UCSD-AML1 (cell line): ENCODE data around the gene TANGO2.
A peak's percentile ranks its signal among the peaks of the same experiment; 100 is the strongest.
"Not testable (repeated sequence)": the region's sequence is repeated elsewhere in the genome, so short reads cannot be mapped to it uniquely, and the experiment has no call there.

ENCODE experiments used
- DNase-seq: peaks from one replicate; lab custom pipeline; 2025; ENCODE audit not compliant: unreplicated experiment; lab: John Stamatoyannopoulos, UW

Gene TANGO2

DNA sequence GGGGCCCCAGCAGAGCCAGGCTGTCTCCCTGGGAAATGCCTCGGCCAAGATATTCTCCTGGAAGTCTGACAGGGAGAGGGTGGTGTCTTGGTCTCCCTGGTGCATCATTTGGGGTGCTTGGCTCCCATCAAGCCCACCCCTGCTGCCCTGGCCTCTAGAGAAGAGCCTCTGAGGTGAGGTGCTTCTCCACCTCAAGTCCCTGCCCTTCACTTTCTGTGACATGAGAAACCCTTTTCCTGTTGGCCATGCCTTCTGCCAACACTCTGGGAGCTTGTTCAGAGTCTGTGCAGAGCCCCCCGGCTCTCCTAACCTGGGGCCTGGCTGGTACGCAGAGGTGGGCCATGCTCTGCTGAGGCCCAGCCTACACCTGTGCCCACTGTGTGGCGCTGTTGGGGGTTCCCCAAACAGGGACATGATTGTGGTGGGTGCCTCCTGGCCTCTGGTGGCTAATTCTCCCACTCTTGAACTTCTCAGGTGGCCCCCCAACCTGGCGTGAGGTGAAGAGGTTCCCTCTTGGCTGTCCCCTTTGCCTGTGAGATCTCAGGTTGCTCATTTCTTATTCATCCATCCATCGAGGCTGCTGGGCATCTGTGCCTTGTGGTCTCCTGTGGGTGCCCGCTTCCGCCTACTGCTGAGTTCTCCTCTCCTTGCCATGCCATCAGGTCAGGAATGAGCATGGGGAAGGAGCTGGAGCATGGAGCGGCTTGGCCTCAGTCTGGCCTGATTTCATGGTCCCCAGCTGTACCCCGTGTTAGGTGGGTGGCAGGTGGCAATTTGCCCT, 40.0 kb downstream of the TANGO2 start:
- DNase-seq = no peak

DNA sequence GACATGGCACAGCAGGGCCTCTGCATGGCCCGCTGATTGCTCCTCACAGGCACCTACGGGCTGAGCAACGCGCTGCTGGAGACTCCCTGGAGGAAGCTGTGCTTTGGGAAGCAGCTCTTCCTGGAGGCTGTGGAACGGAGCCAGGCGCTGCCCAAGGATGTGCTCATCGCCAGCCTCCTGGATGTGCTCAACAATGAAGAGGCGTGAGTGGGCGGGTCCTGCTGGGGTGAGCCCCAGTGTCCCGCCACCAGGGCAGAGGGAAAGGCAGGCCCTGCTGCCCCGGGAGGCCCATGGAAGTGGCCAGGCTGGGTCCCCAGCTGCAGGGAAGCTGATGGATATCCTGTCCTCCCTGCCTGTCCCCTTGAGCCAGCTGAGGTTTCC, 40.6 kb downstream of the TANGO2 start:
- DNase-seq = no peak

DNA sequence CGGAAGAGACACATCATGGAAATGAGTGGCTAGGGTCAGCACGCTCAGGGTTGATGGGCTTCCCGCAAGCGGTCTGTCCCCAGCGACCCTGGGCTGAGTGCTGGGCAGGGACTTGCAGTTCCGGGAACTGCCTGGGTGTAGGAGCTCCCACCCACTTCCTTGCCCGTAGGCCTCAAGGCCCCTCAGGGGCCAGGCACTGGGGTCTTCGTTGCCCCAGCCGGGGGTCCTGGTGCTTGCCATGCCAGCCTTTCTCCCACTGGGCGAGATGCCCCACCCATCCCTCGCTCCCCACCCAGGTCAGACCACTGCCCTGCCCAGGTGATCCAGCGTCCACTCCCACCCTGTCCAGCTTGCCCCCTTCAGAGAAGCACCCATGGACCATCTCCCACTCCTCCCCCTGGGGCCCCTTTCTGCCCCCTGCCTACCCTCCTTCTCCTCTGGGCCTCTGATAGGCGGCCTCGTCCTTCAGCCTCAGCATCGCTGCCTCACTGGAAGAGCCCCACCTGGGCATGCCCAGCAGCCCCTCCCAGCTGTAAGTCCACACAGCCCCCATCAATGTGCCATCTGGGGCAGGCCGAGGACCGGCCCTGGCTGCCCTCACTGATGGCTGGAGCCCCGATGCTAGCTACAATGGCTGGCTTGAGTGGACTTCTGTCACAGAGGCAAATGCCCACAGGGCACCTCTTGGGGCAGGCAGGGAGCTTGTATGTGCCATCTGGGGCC, 41.3 kb downstream of the TANGO2 start:
- DNase-seq = no peak

DNA sequence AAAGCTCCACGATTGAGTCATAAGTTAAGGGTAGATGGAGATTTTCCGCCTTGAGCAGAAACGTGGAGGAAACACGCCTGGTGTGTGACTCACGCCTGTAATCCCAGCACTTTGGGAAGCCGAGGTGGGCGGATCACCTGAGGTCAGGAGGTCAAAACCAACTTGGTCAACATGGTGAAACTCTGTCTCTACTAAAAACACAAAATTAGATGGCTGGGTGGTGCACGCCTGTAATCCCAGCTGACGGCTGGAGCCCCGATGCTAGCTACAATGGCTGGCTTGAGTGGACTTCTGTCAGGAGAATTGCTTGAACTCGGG, 41.8 kb downstream of the TANGO2 start:
- no peak for DNase-seq

DNA sequence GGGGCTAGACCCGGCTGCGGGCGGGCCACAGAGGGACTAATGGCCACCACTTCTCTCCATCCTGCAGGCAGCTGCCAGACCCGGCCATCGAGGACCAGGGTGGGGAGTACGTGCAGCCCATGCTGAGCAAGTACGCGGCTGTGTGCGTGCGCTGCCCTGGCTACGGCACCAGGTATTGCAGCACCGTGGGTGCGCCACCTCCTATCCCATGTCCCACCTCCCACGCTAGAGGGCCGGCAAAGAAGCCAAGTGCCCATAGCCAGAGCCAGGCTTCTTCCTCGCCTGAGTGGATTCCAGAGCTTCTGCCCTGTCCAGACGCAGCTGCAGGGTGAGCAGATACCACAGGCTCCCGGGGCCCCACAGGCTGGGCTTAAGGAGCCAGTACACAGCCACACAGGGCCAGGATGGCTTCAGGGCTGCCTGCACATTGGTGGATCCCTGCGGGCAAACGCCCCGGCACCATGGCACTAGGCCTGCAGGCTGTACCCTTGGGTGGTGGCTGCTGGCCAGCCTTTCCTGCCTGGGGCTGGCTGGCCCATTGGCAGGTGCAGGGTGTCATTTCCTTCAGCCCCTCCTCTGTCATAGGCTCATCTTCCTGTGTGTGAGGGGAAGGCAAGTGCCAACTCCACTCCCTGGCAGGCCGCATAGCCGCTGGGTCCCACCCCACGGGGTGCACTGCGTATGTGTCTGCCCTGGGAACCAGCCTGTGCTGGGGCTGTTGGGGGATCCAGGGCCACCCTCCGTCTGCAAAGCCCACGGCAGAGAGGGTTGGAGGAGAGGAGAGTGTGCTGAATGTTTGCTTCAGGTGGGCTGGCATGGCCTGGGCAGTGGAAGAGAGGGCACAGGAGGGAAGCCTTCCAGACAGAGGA, 42.6 kb downstream of the TANGO2 start:
- DNase-seq = no peak

DNA sequence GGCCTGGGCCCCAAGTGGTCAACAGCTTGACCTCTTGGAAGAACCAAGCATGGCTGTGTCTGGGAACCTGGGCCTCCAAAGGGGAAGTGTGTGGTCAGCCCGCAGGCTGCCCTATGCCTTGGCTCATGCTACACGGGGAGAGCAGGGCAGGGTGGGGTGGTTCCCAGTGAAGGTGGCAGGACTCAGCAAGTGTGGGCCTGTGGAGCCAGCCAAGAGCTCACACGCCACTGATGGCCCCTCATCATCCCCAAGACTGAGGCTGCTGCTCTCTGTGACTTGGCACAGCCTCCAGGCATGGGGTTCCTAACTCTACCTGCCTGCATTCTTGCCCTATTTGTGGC, 43.2 kb downstream of the TANGO2 start:
- DNase-seq = no peak

DNA sequence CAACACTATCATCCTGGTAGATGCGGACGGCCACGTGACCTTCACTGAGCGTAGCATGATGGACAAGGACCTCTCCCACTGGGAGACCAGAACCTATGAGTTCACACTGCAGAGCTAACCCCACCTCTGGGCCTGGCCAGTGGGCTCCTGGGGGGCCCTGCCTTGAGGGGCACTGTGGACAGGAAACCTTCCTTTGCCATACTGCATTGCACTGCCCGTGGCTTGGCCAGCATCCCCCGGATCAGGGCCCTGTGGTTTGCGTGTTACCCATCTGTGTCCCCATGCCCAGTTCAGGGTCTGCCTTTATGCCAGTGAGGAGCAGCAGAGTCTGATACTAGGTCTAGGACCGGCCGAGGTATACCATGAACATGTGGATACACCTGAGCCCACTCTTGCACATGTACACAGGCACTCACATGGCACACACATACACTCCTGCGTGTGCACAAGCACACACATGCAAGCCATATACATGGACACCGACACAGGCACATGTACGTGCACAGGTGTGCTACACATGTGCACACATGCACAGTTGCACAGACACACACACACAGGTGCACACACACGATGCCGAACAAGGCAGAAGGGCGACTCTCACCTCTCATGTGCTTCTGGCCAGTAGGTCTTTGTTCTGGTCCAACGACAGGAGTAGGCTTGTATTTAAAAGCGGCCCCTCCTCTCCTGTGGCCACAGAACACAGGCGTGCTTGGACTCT, 43.8 kb downstream of the TANGO2 start:
- DNase-seq = no peak

DNA sequence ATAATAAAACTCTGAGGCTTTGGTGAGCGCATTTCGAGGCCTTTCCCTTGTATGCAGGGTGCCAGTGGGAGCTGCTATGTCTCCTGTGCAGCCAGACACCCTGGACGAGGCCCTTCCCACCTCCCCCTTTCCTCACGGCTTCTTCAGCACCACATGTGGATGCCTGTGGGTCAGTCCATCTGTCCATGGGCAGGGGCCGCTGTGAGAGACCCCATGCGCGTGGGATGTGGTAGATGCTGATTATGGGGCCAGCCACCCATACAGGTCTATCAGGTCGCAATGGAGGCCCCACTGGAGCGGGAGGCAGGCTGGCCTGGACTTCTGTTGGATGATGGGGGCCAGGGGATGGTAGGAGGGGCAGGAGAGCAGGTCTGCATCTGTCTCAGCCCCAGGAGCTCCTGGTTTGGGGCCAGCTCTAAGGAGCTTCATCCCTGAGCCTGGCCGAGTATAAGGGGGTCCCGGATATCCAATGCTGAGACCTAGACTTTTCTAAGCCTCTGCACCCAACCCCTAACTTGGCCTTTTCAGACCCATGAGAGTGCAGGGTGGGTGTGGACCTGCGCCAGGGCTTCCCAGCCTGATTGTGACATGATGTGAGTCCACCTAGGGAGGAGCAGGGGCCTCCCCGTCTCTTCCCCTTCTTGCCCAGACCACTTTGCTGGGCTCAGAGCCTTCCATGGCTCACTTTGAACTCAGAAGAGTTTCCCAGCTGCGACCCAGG, 45.1 kb downstream of the TANGO2 start:
- DNase-seq = no peak

DNA sequence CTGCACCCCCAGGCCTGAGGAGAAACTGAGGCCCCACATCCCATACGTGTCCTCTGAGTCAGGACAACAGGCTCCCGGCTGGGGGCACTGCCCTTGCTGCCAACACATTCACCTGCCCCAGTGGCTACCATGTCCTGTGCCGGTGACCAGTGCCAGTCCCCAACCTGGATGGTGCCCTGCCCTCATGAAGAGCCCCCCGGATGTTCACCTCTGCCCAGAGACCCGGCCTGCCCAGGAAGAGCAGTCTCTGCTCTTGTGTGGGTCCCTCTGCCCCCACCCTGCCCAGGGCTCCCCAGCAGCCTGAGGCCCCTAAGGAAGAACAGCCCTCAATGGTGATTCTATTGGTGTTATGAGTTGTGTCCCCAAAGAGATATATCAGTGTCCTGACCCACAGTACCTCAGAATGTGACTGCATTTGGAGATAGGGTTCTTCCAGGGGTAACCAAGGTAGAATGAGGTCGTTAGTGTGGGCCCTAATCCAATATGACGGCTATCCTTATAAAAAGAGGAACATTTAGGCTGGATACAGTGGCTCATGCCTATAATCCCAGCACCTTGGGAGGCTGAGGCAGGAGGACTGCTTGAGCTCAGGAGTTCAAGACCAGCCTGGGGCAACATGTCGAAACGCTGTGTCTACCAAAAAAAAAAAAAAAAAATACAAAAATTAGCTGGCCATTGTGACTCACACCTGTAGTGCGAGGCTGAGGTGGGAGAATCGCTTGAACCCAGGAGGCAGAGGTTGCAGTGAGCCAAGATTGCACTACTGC, 45.9 kb downstream of the TANGO2 start:
- no peak for DNase-seq

DNA sequence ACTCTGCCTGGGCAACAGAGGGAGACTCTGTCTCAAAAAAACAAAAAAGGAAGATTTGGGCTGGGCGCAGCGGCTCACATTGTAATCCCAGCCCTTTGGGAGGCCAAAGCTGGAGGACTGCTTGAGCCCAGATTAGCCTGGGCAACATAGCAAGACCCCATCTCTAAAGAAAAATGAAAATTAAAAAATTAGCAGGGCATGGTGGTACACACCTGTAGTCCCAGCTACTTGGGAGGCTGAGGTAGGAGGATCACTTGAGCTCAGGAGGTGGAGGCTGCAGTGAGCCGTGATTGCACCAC, 46.4 kb downstream of the TANGO2 start:
- DNase-seq = not testable (repeated sequence)

DNA sequence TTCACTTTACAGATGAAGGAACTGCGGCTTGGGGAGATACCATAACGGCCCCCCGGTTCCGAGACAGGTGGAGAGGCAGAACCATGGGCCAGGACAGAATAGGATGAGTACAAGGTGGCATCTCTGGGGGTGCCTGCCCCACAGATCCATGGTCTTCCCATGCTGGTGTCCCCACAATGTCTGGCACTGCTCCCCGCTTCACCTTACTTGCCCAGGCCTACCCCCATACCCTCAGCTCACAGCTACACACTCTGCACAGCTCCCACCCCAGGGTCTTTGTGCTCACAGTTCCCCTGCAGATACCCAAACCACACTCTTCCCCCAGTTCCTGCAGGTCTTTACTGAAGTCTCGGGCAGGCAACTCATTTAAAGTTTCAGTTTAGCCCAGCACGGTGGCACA, 47.7 kb downstream of the TANGO2 start:
- no peak for DNase-seq

DNA sequence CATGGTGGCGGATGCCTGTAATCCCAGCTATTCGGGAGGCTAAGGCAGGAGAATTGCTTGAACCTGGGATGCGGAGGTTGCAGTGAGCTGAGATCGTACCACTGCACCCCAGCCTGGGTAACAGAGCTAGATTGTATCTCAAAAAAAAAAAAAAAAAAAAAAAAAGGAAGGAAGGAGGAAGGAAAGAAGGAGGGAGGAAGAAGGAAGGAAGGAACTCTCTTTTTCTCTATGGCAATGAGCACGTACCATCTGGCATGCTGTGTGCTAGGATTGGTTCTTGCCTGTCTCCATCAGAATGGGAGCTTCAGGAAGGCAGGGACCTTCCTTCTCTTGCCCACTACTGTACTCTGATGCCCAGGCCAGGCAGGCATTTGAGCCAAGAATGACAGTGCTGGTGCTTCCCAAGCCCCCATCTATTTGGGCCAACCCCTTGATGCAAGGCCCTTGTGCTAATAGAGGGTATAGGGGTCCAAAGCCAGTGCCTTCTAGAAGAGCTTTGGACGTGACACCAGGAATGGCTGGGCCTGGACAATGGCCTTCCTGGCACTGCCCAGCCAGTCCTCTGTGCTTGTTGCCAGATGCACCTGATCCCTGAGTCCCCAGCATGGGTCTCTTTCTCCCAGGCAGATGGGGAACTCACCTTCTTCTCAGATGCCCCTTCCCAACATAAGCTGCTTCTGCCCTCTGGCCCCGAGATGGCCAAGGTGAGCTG, 48.6 kb downstream of the TANGO2 start:
- no peak for DNase-seq

DNA sequence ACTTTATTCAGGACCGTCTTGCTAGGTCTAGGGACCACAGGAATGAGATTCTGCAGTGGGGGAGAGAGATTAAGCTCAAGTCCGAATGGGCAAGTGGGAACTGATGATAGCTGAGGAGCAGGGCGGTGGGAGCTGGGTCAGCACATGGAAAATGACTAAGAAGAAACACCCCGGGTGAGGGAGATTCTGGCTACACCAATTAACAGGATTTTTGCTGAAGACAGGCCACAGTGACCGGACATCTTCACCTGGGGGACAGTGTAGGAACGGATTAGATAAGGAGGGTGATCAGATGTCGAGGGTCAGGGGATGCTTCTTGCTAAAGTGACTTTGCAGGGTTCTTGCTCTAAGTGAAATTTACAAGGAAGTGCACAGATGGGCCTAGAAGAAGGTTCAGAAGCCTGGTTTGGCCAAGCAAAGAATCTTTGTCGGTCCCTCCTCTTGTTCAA, 50.6 kb downstream of the TANGO2 start:
- DNase-seq = no peak

DNA sequence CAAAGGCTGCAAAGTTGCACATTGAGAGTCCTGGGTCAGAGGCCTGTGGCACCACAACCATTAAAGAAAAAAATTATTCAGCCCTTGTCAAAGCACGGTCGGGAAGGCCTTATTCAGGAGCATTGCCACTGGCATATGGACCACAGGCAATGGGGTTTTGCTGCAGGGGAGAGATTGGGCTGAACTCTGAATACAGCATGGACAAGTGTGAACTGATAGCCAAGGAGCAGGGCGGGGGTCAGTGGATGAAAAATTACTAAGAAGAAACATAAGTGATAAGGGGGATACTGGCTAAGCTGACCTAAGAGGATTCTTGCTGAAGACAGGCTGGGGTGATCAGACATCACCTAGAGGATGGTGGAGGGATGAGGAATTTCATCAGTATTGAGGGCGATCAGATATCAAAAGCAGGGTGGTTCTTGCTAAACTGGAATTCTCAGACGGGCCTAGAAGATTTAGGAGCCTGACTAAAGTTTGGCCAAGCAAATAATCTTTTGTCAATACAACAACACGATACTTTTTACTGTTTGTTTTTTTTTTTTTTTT, 55.8 kb downstream of the TANGO2 start:
- no peak for DNase-seq

DNA sequence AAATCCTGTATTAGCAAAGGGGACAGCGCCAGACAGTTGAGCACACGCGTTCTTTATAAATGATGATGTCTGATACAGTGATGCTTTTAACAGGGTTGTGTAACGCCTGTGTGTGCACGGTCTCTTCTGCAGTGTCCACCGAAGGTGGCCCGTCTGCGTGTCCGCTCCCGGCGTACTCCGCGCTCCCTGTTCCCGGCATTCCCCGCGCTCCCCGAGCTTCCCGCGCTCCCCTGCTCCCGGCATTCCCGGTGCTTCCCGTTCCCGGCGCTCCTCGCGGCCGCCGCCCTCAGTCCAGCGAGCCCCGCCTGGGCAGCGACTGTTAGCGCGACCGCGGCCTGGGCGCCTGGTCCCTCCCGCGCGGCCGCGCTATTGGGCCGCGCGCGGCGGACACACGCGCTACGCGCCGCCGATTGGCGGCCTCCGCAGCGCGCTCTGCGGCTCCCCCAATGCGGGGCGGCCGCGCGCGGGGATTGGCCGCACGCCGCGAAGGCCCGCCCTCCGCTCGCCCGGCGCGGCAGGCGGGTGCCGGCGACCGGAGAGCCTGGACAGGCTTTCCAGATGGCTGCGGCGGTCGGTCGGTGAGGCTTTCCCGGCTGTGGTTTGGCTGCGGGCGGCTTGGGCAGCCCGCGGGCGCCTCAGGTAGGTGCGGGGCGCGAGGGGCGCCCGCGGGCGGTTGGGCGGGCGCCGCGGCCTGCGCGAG, 59.0 kb downstream of the TANGO2 start, which contains the start of gene DGCR8:
TSS of gene DGCR8 (plus strand) at position 497 of the 700 bp plus-strand sequence. CDS start 5,723 bp downstream, outside the sequence.
- peak; percentile 94 for DNase-seq

DNA sequence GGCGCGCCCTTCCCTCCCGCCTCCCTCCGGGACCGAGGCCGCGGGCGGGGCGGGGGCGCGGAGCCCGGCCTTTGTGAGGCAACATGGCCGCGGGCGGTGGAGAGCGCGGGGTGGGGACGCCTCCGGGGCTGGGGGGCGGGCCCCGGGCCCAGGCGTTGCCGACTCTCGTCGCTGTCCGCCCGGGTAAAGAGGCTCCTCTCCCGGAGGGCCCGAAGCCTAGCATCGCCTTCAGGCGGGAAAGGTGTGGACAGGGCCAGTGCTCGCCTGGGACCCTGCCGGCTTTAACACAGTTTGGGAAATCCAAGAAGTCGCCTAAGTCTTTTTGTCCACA, 59.5 kb downstream of the TANGO2 start:
- DNase-seq = peak; percentile 69

DNA sequence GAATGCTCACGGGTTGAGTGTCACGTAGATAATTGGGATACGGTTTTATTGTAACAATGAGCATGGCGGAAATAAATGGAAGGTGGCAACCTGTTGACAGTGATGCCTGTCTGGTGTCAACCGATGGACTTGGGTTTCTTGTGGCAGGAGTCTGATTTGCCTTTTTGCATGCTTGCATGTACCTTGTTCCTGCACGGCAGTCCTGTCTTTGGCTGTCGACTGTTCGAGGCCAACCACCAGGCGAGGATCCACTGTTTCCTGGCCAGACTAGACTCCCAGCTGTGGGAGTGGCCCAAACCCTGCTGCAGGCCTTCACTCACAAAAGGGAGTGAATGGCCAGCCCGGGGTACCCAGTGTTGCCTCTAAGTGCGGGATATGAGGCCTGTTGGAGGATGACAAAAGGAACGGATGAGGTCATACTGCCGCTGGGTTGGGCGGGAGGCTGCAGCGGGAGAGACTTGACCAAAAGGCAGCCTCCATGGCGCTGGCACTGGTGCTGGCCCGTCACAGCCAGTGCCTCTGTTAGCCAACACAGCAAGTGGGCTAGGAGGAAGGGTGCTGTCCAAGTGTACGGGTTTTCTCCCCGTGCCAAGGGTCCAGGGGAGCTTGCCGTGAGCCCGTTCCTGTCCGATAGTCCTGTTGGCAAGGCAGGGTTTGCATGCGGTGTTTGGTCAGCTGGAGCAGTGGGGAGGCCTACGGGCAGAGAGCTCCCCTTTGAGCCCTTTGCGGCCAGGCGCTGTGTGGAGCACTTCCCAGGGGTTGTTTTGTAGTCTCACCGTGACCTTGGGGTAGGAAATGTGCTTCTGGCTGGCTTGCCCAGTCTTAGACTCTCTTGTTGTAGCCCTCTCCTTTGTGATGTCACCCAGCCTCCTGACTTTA, 60.1 kb downstream of the TANGO2 start:
- DNase-seq = no peak
